Epithelial cell of proximal tubule (primary cell): Measurements from ENCODE around the gene TM6SF1. TPM values are rescaled to one million over a fixed set of nuclear protein-coding genes. Genes with fewer than 3 reads are reported as not detected.

ENCODE experiments used
- DNase-seq: peaks from one replicate; pipeline ENCODE4 v3.0.0-alpha.2; 2011; ENCODE audit warnings: low read depth
- H3K4me3 ChIP-seq: 2 replicates; pipeline ENCODE4 v1.5.1; 2011; ENCODE audit warnings: low read depth, mild to moderate bottlenecking, low read length
- CTCF ChIP-seq: conservative IDR thresholded peaks from 2 replicates; pipeline ENCODE4 v1.5.1; 2012; ENCODE audit warnings: low read depth, mild to moderate bottlenecking, low read length
- total RNA-seq: library from RNA; depleted of rRNA; stranded (reverse); fragments of >200 nt; gene quantifications from 2 replicates; pipeline ENCODE4 v1.2.3, GENCODE V29; 2015

TM6SF1 gene
- total RNA-seq, 1 donor from 2014 or later = 0.81 TPM

- DNase-seq = no peak
- no peak overlapping the region for H3K4me3 ChIP-seq
- TF ChIP-seq CTCF = no peak
Measured at GRCh38 chr15:83178390-83178789, 70.9 kb downstream of the TM6SF1 start.

- no peak for TF ChIP-seq CTCF
- DNase-seq = no peak
- H3K4me3 ChIP-seq = no peak overlapping the region
Measured at GRCh38 chr15:83178869-83179325, 71.5 kb downstream of the TM6SF1 start.

- H3K4me3 ChIP-seq = no peak overlapping the region
- no peak for TF ChIP-seq CTCF
- no peak for DNase-seq
Measured at GRCh38 chr15:83185561-83185960, 78.1 kb downstream of the TM6SF1 start.

Other genes with a start within 250 kb of the TM6SF1 start
- gene HOMER2, start 154.9 kb upstream of the TM6SF1 start, total RNA-seq = 41.4 and 48.8 TPM in 2 replicates
- 35.8 and 40.5 TPM in 2 replicates for gene RAMAC, start 121.4 kb upstream of the TM6SF1 start, total RNA-seq
- gene C15orf40, start 96.0 kb upstream of the TM6SF1 start, total RNA-seq = 19.2 and 20.2 TPM in 2 replicates
- 47.6 and 62.1 TPM in 2 replicates for gene BTBD1, start 40.4 kb upstream of the TM6SF1 start, total RNA-seq
- gene HDGFL3, start 100.2 kb downstream of the TM6SF1 start, total RNA-seq = 43.1 and 61.1 TPM in 2 replicates
- 10.6 and 16.4 TPM in 2 replicates for gene BNC1, start 177.0 kb downstream of the TM6SF1 start, total RNA-seq